ENCODE measurements around the gene CDC16. TPM values are rescaled to one million over a fixed set of nuclear protein-coding genes. Genes with fewer than 3 reads are reported as not detected.

The CDC16 gene
- total and polyA plus RNA-seq, 2 of the 13 experiments (the other 11 are each of a cell fraction or from before 2014, with no cell fraction given): 24.2 to 60.9 TPM

DNA sequence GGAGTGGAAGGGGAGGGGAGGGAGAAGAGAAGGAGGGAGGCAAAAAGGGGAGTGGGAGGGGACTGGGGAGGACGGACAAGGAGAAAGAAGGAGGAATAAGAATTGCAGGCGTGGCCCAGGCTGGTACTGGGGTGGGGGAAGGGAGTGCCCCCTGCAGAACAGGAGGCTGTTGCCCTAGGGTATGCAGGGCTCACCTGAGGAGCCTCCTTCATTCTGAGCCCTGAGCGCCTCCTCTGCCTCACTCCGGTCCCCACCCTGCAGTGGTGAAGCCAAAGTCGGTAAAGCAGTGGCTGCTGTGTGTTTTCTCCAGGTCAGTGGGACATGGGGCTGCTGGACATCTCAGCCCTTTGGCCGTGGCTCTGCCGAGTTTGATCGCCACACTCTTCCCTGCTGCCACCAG, 9.1 kb upstream of the CDC16 start (continued):
- no peak for TF ChIP-seq NCOA1 (CRISPR knock-in tag; IDR thresholded peaks at IDR 0.05)
- TF ChIP-seq, protein P1, sequence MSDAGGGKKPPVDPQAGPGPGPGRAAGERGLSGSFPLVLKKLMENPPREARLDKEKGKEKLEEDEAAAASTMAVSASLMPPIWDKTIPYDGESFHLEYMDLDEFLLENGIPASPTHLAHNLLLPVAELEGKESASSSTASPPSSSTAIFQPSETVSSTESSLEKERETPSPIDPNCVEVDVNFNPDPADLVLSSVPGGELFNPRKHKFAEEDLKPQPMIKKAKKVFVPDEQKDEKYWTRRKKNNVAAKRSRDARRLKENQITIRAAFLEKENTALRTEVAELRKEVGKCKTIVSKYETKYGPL (CRISPR knock-in tag; IDR thresholded peaks at IDR 0.05): no peak

DNA sequence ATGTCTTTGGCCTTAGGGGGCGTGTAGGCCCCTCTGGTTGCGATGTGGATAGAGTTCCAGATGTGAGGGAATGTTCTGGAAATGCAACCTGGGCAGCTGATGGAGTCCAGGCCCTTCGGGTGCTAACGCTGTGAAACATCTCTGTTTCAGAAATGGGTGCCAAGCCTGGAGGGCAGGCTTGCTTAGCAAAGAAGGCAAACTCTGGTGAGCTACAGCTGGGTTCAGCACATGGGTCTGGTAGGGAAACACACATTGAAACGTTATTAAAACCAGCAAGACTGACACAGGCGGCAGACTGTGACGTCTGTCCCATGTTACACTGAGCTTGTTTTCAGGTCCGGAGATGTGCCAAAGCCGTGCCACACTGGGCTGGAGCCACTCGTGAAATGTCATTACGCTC, 8.6 kb upstream of the CDC16 start:
- WGBS (ENCODE audit: low lambda C conversion rate): 40% methylated on average over 8 of the region's 11 CpGs
- no peak overlapping the region for H3K27ac ChIP-seq (ENCODE audit: extremely low read length, insufficient read depth, low read length)
- H3K36me3 ChIP-seq (replicated peaks in 1 of 2; ENCODE audit: control insufficient read depth in 1 of 2, insufficient read depth in 2 of 2, low read length in 2 of 2): no peaks in the 10 kb centered on the region
- ChIA-PET CTCF (ENCODE audit: low intra/inter-chr PET ratio, low total read pairs) (interaction anchor here (0.7 to 1.9 kb wide), 7 partner anchors 82 to 501 kb away, joined by 3 to 12 read pairs (median 4); no protein-coding TSS in a partner anchor), POLR2A (no interaction called here)
- no TSS peak for BruUV-seq (replicated peaks)
- H3K79me2 ChIP-seq (ENCODE audit: insufficient read depth, low read length): no peaks in the 10 kb centered on the region
- TF ChIP-seq GFI1 (CRISPR knock-in tag; IDR thresholded peaks at IDR 0.05; ENCODE audit: borderline replicate concordance) (no peak), HDAC1 (CRISPR knock-in tag; IDR thresholded peaks at IDR 0.05) (no peak), PCBP2 (optimal IDR thresholded peaks at IDR 0.05; ENCODE audit: low read depth, low read length, poor library complexity, severe bottlenecking) (no peak), SIX1 (CRISPR knock-in tag; IDR thresholded peaks at IDR 0.05; ENCODE audit: borderline replicate concordance) (no peak), ZZZ3 (CRISPR knock-in tag; IDR thresholded peaks at IDR 0.05; ENCODE audit: borderline replicate concordance) (no peak), ZBTB42 (CRISPR knock-in tag; IDR thresholded peaks at IDR 0.05) (no peak), ZFP62 (CRISPR knock-in tag; IDR thresholded peaks at IDR 0.05) (no peak), ZNF160 (CRISPR knock-in tag; IDR thresholded peaks at IDR 0.05) (no peak), ZNF766 (CRISPR knock-in tag; IDR thresholded peaks at IDR 0.05; ENCODE audit: borderline replicate concordance) (no peak), ZNF335 (CRISPR knock-in tag; IDR thresholded peaks at IDR 0.05) (no peak), HNRNPUL1 (IDR thresholded peaks at IDR 0.05; ENCODE audit: low read depth, low read length) (no peak), HOXA9 (CRISPR knock-in tag; IDR thresholded peaks at IDR 0.05; ENCODE audit: borderline replicate concordance) (no peak), MBNL3 (CRISPR knock-in tag; conservative IDR thresholded peaks at IDR 0.05) (no peak), SMARCC2 (IDR thresholded peaks at IDR 0.05) (no peak), ZNF3 (CRISPR knock-in tag; IDR thresholded peaks at IDR 0.05) (no peak)
- TF ChIP-seq, protein P2, sequence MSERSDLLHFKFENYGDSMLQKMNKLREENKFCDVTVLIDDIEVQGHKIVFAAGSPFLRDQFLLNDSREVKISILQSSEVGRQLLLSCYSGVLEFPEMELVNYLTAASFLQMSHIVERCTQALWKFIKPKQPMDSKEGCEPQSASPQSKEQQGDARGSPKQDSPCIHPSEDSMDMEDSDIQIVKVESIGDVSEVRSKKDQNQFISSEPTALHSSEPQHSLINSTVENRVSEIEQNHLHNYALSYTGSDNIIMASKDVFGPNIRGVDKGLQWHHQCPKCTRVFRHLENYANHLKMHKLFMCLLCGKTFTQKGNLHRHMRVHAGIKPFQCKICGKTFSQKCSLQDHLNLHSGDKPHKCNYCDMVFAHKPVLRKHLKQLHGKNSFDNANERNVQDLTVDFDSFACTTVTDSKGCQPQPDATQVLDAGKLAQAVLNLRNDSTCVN (CRISPR knock-in tag; IDR thresholded peaks at IDR 0.05; ENCODE audit: borderline replicate concordance): no peak
- TF ChIP-seq, protein P3, sequence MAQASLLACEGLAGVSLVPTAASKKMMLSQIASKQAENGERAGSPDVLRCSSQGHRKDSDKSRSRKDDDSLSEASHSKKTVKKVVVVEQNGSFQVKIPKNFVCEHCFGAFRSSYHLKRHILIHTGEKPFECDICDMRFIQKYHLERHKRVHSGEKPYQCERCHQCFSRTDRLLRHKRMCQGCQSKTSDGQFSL (CRISPR knock-in tag; IDR thresholded peaks at IDR 0.05): no peak
- no peak overlapping the region for H3K9ac ChIP-seq (ENCODE audit: insufficient read depth, low read depth, low read length)
- no peaks in the 10 kb centered on the region for H3K4me1 ChIP-seq (ENCODE audit: insufficient read depth, low read length)
- H2AFZ ChIP-seq (ENCODE audit: low read length): no peak overlapping the region
- no peak overlapping the region for H3K4me2 ChIP-seq (ENCODE audit: low read depth, low read length)
- ATAC-seq (no peak; the same call in 2 of the 3 replicates), DNase-seq (ENCODE audit: low spot score) (no peak), FAIRE-seq (no peak)
- peaks cover 6 to 52% of the 10 kb centered on the region in 2 experiments for H3K27me3 ChIP-seq (ENCODE audit: control insufficient read depth in 1 of 2, insufficient read depth in 2 of 2, low read length in 2 of 2)
- no peak overlapping the region for H3K4me3 ChIP-seq (replicated peaks in 1 of 3; ENCODE audit: insufficient read depth in 1 of 3, low read depth in 2 of 3, low read length in 3 of 3)
- intact Hi-C loops (cut with micrococcal nuclease; ENCODE audit: unreplicated experiment): loop anchor here (1.0 kb wide), 1 partner anchor 83 kb away; no protein-coding TSS in a partner anchor
- in situ Hi-C loops (cut with HindIII; ENCODE audit: extremely low pct_ligation_motif_present, low pct_unique_long_range_greater_than_20kb): loop anchor here (5.0 kb wide), 1 partner anchor 84 kb away; no protein-coding TSS in a partner anchor
- H4K20me1 ChIP-seq (ENCODE audit: insufficient read depth, low read length): no peaks in the 10 kb centered on the region
- no peaks in the 10 kb centered on the region for H3K9me3 ChIP-seq (ENCODE audit: low read length)
